Esophagus muscularis mucosa (tissue), 4 donors: ENCODE results near the gene FGR. TPM values are rescaled to one million over a fixed set of nuclear protein-coding genes. Genes with fewer than 3 reads are reported as not detected.

ENCODE experiments used
- DNase-seq: peaks from one replicate; pipeline ENCODE4 v3.0.0-alpha.2; 2017; ENCODE audit errors: extremely low spot score
- H3K27ac ChIP-seq, 4 donors: fragments of 200-600 bp; sonication (generic); replicated peaks in 1 of 4; 1 replicate in 3 of 4; 2 replicates in 1 of 4; pipeline ENCODE4 v1.5.1; 2016 to 2019; ENCODE audit warnings: mild to moderate bottlenecking in 1 of 4
- H3K27me3 ChIP-seq, 4 donors: fragments of 200-600 bp; sonication (generic); one replicate each; pipeline versions ENCODE4 v1.5.1 to v1.6.0; 2016 to 2019
- H3K36me3 ChIP-seq, 4 donors: fragments of 200-600 bp; sonication (generic); one replicate each; pipeline ENCODE4 v1.5.1; 2016 to 2019
- H3K4me1 ChIP-seq, 4 donors: fragments of 200-600 bp; sonication (generic); one replicate each; pipeline ENCODE4 v1.5.1; 2016 to 2019
- H3K4me3 ChIP-seq, 4 donors: fragments of 200-600 bp; sonication (generic); 1 replicate in 2 of 4; 2 replicates in 2 of 4; pipeline ENCODE4 v1.5.1; 2016 to 2019; ENCODE audit warnings: mild to moderate bottlenecking in 4 of 4, moderate library complexity in 1 of 4
- H3K9me3 ChIP-seq, 4 donors: fragments of 200-600 bp; sonication (generic); 1 replicate in 3 of 4; 2 replicates in 1 of 4; pipeline ENCODE4 v1.5.1; 2016 to 2019
- EP300 ChIP-seq: sonication (generic); formaldehyde crosslinking; IDR thresholded peaks from one replicate; pipeline ENCODE4 v1.6.1; 2017; ENCODE audit warnings: antibody characterized with exemption
- POLR2A ChIP-seq: fragments of 450-650 bp; IDR thresholded peaks from one replicate; pipeline ENCODE4 v1.6.1; 2017; ENCODE audit warnings: antibody characterized with exemption, moderate library complexity, mild to moderate bottlenecking, low read depth
- POLR2AphosphoS5 ChIP-seq, 2 donors: sonication (generic); formaldehyde crosslinking; IDR thresholded peaks; one replicate each; pipeline ENCODE4 v1.6.1; 2017; ENCODE audit warnings: antibody characterized with exemption in 2 of 2
- WGBS: methylation state at CpG from one replicate; pipeline ENCODE4 v1.1.5; 2018; 5-methylcytosine and 5-hydroxymethylcytosine counted together
- intact Hi-C: fragments of 100-400 bp; cut with DNase I; formaldehyde crosslinking; loops from one replicate; pipeline ENCODE4 v1.15.1; 2023
- total RNA-seq, 4 donors: library from RNA; depleted of rRNA; stranded (reverse); fragments of >200 nt; gene quantifications; one replicate each; pipeline versions ENCODE4 v1.1.0 to v1.2.1, GENCODE V29; 2016
- TF ChIP-seq, protein P1 (sequence below), 3 experiments: fragments of 200-600 bp in 2 of 3; fragments of 450-650 bp in 1 of 3; sonication (generic) in 2 of 3; IDR thresholded peaks; one replicate each; pipeline ENCODE4 v1.5.1; 2017 to 2019; ENCODE audit warnings: antibody characterized with exemption in 3 of 3, mild to moderate bottlenecking in 2 of 3, moderate library complexity in 1 of 3

Gene FGR
- total RNA-seq, 4 donors from 2014 or later, result 12.0 to 32.1 (median 12.6) TPM

DNA sequence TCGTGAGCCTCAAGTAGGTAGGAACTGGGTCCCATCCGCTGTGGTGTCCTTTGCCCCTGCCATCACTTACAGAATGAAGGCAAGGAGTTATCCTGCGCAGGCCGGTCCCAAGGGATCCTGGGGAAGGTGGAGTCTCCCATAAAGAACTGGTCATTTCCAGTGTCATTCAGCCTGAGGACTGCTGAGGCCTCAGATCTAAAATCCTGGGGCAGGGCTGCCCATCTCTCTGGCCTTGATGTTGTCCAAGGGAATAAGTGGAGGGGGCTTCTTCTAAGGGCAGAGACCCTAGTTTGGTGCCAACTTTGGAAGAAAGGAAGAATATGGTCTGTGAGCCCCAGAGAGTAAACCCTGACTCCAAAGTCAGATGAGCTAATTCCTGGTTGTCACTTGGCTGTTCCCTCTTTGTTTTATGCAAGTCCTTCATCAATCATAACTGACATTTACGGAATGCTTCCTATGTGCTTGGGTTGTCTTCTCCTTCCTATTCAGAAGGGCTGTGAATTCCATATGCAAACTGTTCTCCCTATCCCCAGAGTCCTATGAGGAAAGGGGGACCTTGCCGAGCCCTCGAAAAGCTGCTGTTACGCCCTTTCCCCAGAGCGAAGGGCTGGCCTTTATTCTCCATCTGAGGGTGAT lies 30.1 kb upstream of the FGR start:
- DNase-seq, result no peak
- Histone ChIP-seq H3K36me3 (peaks cover 0 to 26% (median 9%) of the 10 kb centered on the region in 4 donors), H3K4me1 (peaks cover 31 to 45% (median 36%) of the 10 kb centered on the region in 4 donors), H3K27ac (no peak overlapping the region), H3K9me3 (no peaks in the 10 kb centered on the region), H3K4me3 (no peak overlapping the region), H3K27me3 (no peaks in the 10 kb centered on the region)
- intact Hi-C loops, result loop anchor here (10.0 kb wide), 1 partner anchor 190 kb away; no protein-coding TSS in a partner anchor
- no peak for TF ChIP-seq POLR2A
- TF ChIP-seq, protein P1, sequence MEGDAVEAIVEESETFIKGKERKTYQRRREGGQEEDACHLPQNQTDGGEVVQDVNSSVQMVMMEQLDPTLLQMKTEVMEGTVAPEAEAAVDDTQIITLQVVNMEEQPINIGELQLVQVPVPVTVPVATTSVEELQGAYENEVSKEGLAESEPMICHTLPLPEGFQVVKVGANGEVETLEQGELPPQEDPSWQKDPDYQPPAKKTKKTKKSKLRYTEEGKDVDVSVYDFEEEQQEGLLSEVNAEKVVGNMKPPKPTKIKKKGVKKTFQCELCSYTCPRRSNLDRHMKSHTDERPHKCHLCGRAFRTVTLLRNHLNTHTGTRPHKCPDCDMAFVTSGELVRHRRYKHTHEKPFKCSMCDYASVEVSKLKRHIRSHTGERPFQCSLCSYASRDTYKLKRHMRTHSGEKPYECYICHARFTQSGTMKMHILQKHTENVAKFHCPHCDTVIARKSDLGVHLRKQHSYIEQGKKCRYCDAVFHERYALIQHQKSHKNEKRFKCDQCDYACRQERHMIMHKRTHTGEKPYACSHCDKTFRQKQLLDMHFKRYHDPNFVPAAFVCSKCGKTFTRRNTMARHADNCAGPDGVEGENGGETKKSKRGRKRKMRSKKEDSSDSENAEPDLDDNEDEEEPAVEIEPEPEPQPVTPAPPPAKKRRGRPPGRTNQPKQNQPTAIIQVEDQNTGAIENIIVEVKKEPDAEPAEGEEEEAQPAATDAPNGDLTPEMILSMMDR (IDR thresholded peaks at IDR 0.05), result no peak
- TF ChIP-seq POLR2AphosphoS5 (IDR thresholded peaks at IDR 0.05), result no peak
- TF ChIP-seq EP300, result no peak
- 89% methylated on average over 9 of the region's 9 CpGs for WGBS

- peaks cover 0 to 26% (median 9%) of the 10 kb centered on the region in 4 donors for H3K36me3 ChIP-seq
- peaks cover 31 to 45% (median 35%) of the 10 kb centered on the region in 4 donors for H3K4me1 ChIP-seq
- intact Hi-C loops, result loop anchor here (5.0 to 10.0 kb wide), 2 partner anchors 189 to 272 kb away; partner anchors contain the start of gene GPR3
- TF ChIP-seq, protein P1 (IDR thresholded peaks at IDR 0.05), result no peak
- TF ChIP-seq EP300 (no peak), POLR2AphosphoS5 (IDR thresholded peaks at IDR 0.05) (no peak), POLR2A (no peak)
- H3K27me3 ChIP-seq, result no peaks in the 10 kb centered on the region
- H3K4me3 ChIP-seq, result no peak overlapping the region
- DNase-seq, result no peak
- no peak overlapping the region for H3K27ac ChIP-seq
- H3K9me3 ChIP-seq, result no peaks in the 10 kb centered on the region
- WGBS, result 90% methylated on average over 7 of the region's 8 CpGs
These were observed 29.3 kb upstream of the FGR start for GRCh38 chr1:27664291-27664690.

DNA sequence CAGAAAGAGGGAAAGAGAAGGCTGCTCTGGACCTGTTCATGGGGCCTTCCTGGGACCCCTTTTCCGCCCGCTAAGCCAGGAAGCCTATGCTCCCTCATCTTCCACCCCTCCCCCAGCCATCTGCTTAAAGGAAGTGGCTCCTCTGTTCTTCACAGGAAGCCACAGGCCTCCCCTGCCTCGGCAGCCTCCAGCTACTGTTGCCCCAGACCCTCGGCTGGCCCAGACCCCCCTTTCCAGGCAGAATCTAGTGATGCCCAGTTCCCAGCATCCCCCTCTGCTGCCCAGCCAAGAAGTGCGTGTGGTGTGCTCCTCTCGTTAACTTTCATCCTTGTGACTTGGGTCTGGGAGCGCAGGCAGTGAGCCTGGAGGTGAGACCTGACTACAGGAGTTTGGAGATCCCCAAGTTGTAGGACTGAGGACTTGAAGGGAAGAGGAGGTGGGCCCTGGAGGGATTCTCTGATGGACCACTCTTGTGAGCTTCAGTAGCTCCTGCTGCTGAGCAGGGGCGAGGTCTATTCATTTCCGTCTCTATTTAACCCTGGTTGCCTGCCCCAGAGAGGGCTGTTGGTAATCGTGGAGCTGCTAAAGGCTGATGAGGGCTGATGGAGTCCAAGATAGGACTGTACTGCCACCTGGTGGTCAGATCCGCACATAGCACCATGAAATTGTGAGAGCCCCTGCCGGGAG lies 27.9 kb upstream of the FGR start:
- peak overlapping the region; percentile 38 to 67 (median 46) for H3K27ac ChIP-seq
- WGBS, result 31% methylated on average over 12 of the region's 12 CpGs
- peaks cover 0 to 19% (median 9%) of the 10 kb centered on the region in 4 donors for H3K36me3 ChIP-seq
- intact Hi-C loops, result loop anchor here (2.0 to 10.0 kb wide), 4 partner anchors 18 to 271 kb away; partner anchors contain the start of gene GPR3
- H3K9me3 ChIP-seq, result no peaks in the 10 kb centered on the region
- H3K4me1 ChIP-seq, result peaks cover 39 to 48% (median 40%) of the 10 kb centered on the region in 4 donors
- peak; percentile 98 for DNase-seq
- TF ChIP-seq EP300 (no peak), POLR2AphosphoS5 (IDR thresholded peaks at IDR 0.05) (peak in 1 of 2 donors; percentile 62), POLR2A (no peak)
- TF ChIP-seq, protein P1 (IDR thresholded peaks at IDR 0.05), result peak; percentile 80 to 99 (median 88)
- no peak overlapping the region for H3K4me3 ChIP-seq
- H3K27me3 ChIP-seq, result no peaks in the 10 kb centered on the region

DNA sequence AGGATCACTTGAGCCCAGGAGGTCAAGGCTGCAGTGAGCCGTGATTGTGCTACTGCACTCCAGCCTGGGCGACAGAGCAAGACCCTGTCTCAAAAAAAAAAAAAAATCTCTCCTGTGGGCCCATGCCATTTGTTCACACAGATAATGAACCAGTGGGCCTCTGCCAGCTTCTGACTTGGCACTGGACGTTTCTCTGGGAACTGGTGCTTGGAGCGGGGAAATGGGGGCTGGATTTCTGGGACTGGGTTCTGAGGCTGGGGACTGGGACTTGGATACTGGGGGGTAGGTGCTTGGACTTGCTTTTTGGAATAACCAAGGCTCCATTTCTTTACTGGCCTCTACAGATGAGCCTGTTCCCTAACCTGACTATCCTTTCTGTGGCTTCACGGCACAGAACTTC lies 27.3 kb upstream of the FGR start:
- Histone ChIP-seq H3K36me3 (peaks cover 0 to 14% (median 6%) of the 10 kb centered on the region in 4 donors), H3K27me3 (no peaks in the 10 kb centered on the region), H3K4me3 (no peak overlapping the region), H3K4me1 (peaks cover 39 to 48% (median 40%) of the 10 kb centered on the region in 4 donors), H3K27ac (peak overlapping the region in 3 of 4 donors; percentile 39 to 67 (median 53)), H3K9me3 (no peaks in the 10 kb centered on the region)
- TF ChIP-seq EP300 (no peak), POLR2AphosphoS5 (IDR thresholded peaks at IDR 0.05) (no peak), POLR2A (no peak)
- TF ChIP-seq, protein P1 (IDR thresholded peaks at IDR 0.05), result no peak
- WGBS, result 86% methylated on average over 5 of the region's 5 CpGs
- DNase-seq, result no peak
- intact Hi-C loops, result loop anchor here (2.0 to 10.0 kb wide), 4 partner anchors 17 to 270 kb away; partner anchors contain the start of gene GPR3
